K562 (cell line): ENCODE results near the gene TRIM27. TPM values are rescaled to one million over a fixed set of nuclear protein-coding genes. Genes with fewer than 3 reads are reported as not detected.
A peak's percentile ranks its signal among the peaks of the same experiment; 100 is the strongest.

Source experiments
- BRD4 ChIP-seq: fragments of 200-600 bp; sonication (generic); IDR thresholded peaks from 2 replicates; pipeline ENCODE4 v1.6.1; 2017; ENCODE audit warnings: inconsistent platforms
- ELF2 ChIP-seq: fragments of 250-450 bp; sonication (Bioruptor Pico); IDR thresholded peaks from 2 replicates; pipeline ENCODE4 v1.5.0; 2021; ENCODE audit warnings: mild to moderate bottlenecking
- HINFP ChIP-seq: fragments of 450-650 bp; conservative IDR thresholded peaks from 2 replicates; pipeline ENCODE4 v1.6.1; 2016; ENCODE audit warnings: missing genetic modification characterization, low read depth, mild to moderate bottlenecking, control low read depth, missing compliant biosample characterization
- HMGN3 ChIP-seq: IDR thresholded peaks from 2 replicates; pipeline ENCODE4 v1.6.1; 2011; ENCODE audit warnings: borderline replicate concordance, low read depth, mild to moderate bottlenecking, mixed read lengths, low read length; ENCODE audit not compliant: insufficient read length; ENCODE audit errors: extremely low read depth
- HMGXB4 ChIP-seq: sonication (generic); formaldehyde crosslinking; IDR thresholded peaks from 2 replicates; pipeline ENCODE4 v1.8.1; 2023; ENCODE audit warnings: mild to moderate bottlenecking, missing genetic modification reagents
- MECOM ChIP-seq: fragments of 250-450 bp; sonication (Bioruptor Pico); IDR thresholded peaks from 2 replicates; pipeline ENCODE4 v1.8.0; 2022; ENCODE audit warnings: inconsistent platforms
- MYBL2 ChIP-seq, 2 experiments: fragments of 450-650 bp in 1 of 2; sonication (generic) in 1 of 2; formaldehyde crosslinking in 1 of 2; IDR thresholded peaks; 2 replicates each; pipeline versions ENCODE4 v1.6.1 to v1.8.1; 2017 to 2022; ENCODE audit warnings: borderline replicate concordance in 1 of 2, inconsistent platforms in 1 of 2, low read depth in 1 of 2, mild to moderate bottlenecking in 1 of 2, missing genetic modification reagents in 1 of 2, moderate library complexity in 1 of 2
- SIN3B ChIP-seq: fragments of 450-650 bp; IDR thresholded peaks from 2 replicates; pipeline ENCODE4 v1.6.1; 2017; ENCODE audit warnings: low read depth, mild to moderate bottlenecking, moderate library complexity
- TAF7 ChIP-seq: fragments of 450-650 bp; IDR thresholded peaks from 2 replicates; pipeline ENCODE4 v1.6.1; 2016; ENCODE audit warnings: missing genetic modification characterization, missing compliant biosample characterization
- TCF15 ChIP-seq: fragments of 250-450 bp; sonication (Bioruptor Pico); IDR thresholded peaks from 2 replicates; pipeline ENCODE4 v1.8.0; 2022; ENCODE audit warnings: moderate library complexity, mild to moderate bottlenecking, inconsistent platforms
- TCFL5 ChIP-seq: fragments of 250-450 bp; sonication (Bioruptor Pico); conservative IDR thresholded peaks from 2 replicates; pipeline ENCODE4 v1.6.1; 2021; ENCODE audit warnings: mild to moderate bottlenecking, moderate library complexity, matching md5 sums
- TEAD1 ChIP-seq, 2 experiments: fragments of 450-650 bp in 1 of 2; sonication (generic) in 1 of 2; formaldehyde crosslinking; IDR thresholded peaks; 2 replicates each; pipeline versions ENCODE4 v1.4.0 to v1.8.0; 2020 to 2022; ENCODE audit warnings: mild to moderate bottlenecking in 2 of 2, missing genetic modification reagents in 1 of 2
- ZKSCAN1 ChIP-seq: fragments of 150-350 bp; IDR thresholded peaks from 2 replicates; pipeline ENCODE4 v1.6.1; 2016; ENCODE audit warnings: low read depth, low read length
- ZNF407 ChIP-seq: fragments of 450-650 bp; IDR thresholded peaks from 2 replicates; pipeline ENCODE4 v1.6.1; 2016; ENCODE audit warnings: low read depth
- ZNF766 ChIP-seq: fragments of 200-800 bp; sonication (Bioruptor generic); conservative IDR thresholded peaks from 2 replicates; pipeline ENCODE4 v1.6.1; 2016; ENCODE audit warnings: missing genetic modification characterization, missing compliant biosample characterization
- ZZZ3 ChIP-seq: fragments of 450-650 bp; IDR thresholded peaks from 2 replicates; pipeline ENCODE4 v1.6.1; 2016; ENCODE audit warnings: antibody characterized with exemption, mild to moderate bottlenecking, moderate library complexity
- polyA plus RNA-seq, 8 experiments: library from polyadenylated mRNA; depleted of rRNA in 4 of 8; stranded (reverse) in 5 of 8; unstranded in 3 of 8; fragments of >200 nt; fragmentation: Nextera tagmentation in 2 of 8; fragmentation: Illumina TruSeq in 1 of 8; extraction: Ambion mirVana in 2 of 8; extraction: Trizol in 1 of 8; gene quantifications; 2 replicates each; pipeline versions ENCODE4 v1.2.1 to v1.2.3, GENCODE V29; 2011 to 2014; ENCODE audit warnings: inconsistent platforms in 1 of 8, missing spikeins in 1 of 8
- total RNA-seq, 7 experiments: library from RNA; depleted of rRNA in 6 of 7; stranded (reverse); fragments of >200 nt in 6 of 7; fragmentation: Illumina TruSeq in 2 of 7; extraction: Trizol in 2 of 7; gene quantifications; 2 replicates each; pipeline versions ENCODE4 v1.2.1 to v1.2.3, GENCODE V29; 2011 to 2021; ENCODE audit warnings: low replicate concordance in 1 of 7

The TRIM27 gene
- total and polyA plus RNA-seq, 9 of the 15 experiments (the other 6 are each of a cell fraction or from before 2014, with no cell fraction given) = 37.7 to 235 (median 122) TPM

DNA sequence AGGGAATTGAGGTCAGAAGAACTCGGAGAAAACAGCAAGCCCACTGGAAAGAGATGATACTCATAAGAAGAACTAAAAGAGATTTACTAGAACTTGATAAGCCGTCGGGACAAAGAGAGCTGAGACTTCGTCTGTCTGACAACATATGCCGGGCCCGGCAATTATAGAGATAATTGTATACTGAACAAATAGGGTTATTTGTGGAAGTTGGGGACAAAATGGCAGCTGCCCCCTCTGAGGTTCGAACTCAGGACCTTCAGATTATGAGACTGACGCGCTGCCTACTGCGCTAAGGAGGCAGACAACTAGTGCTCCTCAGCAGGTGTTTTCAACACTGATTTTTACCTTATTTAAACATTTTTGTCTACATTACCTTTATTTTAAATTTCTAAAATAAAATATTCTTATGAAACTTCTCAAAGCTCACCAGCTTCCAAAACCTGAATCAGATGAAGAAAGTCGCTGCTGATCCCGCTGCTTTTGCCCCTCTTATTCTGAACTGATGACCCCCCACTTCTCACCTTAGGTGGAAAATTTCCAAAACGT lies 29.3 kb upstream of the TRIM27 start (continued):
- no peak for TF ChIP-seq MYBL2 (IDR thresholded peaks at IDR 0.05; ENCODE audit: low read depth)
- no peak for TF ChIP-seq MYBL2 (CRISPR knock-in tag; IDR thresholded peaks at IDR 0.05; ENCODE audit: borderline replicate concordance)
- TF ChIP-seq ZKSCAN1 = peak; percentile 52; the same call in 1 of the 2 replicates
- TF ChIP-seq HMGXB4 (CRISPR knock-in tag) = no peak; the same call in 1 of the 2 replicates
- no peak for TF ChIP-seq HMGN3
- no peak for TF ChIP-seq TAF7 (tag)
- TF ChIP-seq MECOM (CRISPR knock-in tag) = peak; percentile 56; the same call in 1 of the 2 replicates
- TF ChIP-seq ZZZ3 = no peak
- no peak for TF ChIP-seq TCF15 (CRISPR knock-in tag)
- no peak for TF ChIP-seq SIN3B
- no peak; the same call in 1 of the 2 replicates for TF ChIP-seq BRD4
- TF ChIP-seq TCFL5 (CRISPR knock-in tag) = no peak
- no peak for TF ChIP-seq HINFP
- no peak for TF ChIP-seq ELF2 (CRISPR knock-in tag)
- peak; percentile 76 for TF ChIP-seq ZNF407
- TF ChIP-seq ZNF766 (CRISPR knock-in tag) = peak; percentile 78
- 0 out of 4 replicates have a peak, but pooled peaks of 1 of the 2 experiments have one; percentile 64 for TF ChIP-seq TEAD1 (CRISPR knock-in tag; IDR thresholded peaks at IDR 0.05)
